IPS DF 6.9 (cell line): ENCODE results near the gene ADARB2.
"Not testable (repeated sequence)": the region's sequence is repeated elsewhere in the genome, so short reads cannot be mapped to it uniquely, and the experiment has no call there.

Experiments used
- DNase-seq: peaks from one replicate; pipeline ENCODE4 v3.0.0-alpha.2; 2013; ENCODE audit warnings: low read depth, low spot score
- H3K27ac ChIP-seq: one replicate; pipeline ENCODE4 v1.5.1; 2013; ENCODE audit warnings: low read length, control low read depth
- H3K27me3 ChIP-seq: 2 replicates; pipeline ENCODE4 v1.6.1; 2013; ENCODE audit warnings: mild to moderate bottlenecking, low read length; ENCODE audit not compliant: control insufficient read depth, insufficient read depth
- H3K36me3 ChIP-seq: 2 replicates; pipeline ENCODE4 v1.6.1; 2013; ENCODE audit warnings: low read length; ENCODE audit not compliant: control insufficient read depth, insufficient read depth
- H3K4me1 ChIP-seq: 2 replicates; pipeline ENCODE4 v1.6.1; 2013; ENCODE audit warnings: low read length; ENCODE audit not compliant: control insufficient read depth, insufficient read depth
- H3K4me3 ChIP-seq: 2 replicates; pipeline ENCODE4 v1.5.1; 2013; ENCODE audit warnings: mild to moderate bottlenecking, low read length
- H3K9me3 ChIP-seq: 2 replicates; pipeline ENCODE4 v1.6.1; 2013; ENCODE audit warnings: low read length, inconsistent platforms; ENCODE audit not compliant: control insufficient read depth, insufficient read depth
- WGBS: extraction: QIAGEN DNeasy Blood & Tissue Kit; methylation state at CpG from one replicate; pipeline ENCODE4 v1.1.7; 2013; ENCODE audit warnings: mixed read lengths, missing lambda C conversion rate; ENCODE audit not compliant: insufficient read length, insufficient coverage; 5-methylcytosine and 5-hydroxymethylcytosine counted together

ADARB2 gene

DNA sequence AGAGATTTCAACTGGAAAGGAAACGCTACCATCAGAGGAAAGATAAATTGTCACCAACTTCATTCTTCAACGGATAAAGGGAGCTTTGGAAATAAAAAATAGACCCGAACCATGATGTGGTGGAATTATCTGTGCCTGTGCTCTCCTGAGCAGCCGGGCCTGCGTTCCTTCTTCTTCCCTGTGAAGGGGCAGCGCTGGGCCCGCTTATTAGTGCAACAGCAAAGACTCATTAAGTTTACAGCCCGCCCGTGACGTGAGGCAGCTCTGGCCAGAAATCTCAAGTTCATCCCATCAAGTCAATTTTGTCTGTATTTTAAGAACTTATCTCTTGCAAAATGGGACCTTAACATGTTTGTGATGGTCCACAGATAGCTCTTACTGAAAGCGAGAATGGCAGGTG, 193.7 kb downstream of the ADARB2 start:
- Histone ChIP-seq H3K4me3 (no peak overlapping the region), H3K4me1 (no peaks in the 10 kb centered on the region), H3K36me3 (no peaks in the 10 kb centered on the region), H3K27me3 (no peaks in the 10 kb centered on the region), H3K9me3 (no peaks in the 10 kb centered on the region), H3K27ac (no peak overlapping the region)
- DNase-seq, result no peak
- WGBS, result no CpG with 5 or more reads among the region's 11 CpGs

GRCh38 chr10:1542941-1543340, 194.4 kb downstream of the ADARB2 start:
- H3K27ac ChIP-seq, result no peak overlapping the region
- H3K4me3 ChIP-seq, result no peak overlapping the region; the same call in 1 of the 2 replicates
- no peaks in the 10 kb centered on the region for H3K36me3 ChIP-seq
- WGBS, result no CpG with 5 or more reads among the region's 21 CpGs
- H3K27me3 ChIP-seq, result no peaks in the 10 kb centered on the region
- no peak for DNase-seq
- no peaks in the 10 kb centered on the region for H3K9me3 ChIP-seq
- H3K4me1 ChIP-seq, result no peaks in the 10 kb centered on the region

GRCh38 chr10:1540144-1540543, 197.2 kb downstream of the ADARB2 start:
- Histone ChIP-seq H3K9me3 (no peaks in the 10 kb centered on the region), H3K27ac (no peak overlapping the region), H3K4me1 (no peaks in the 10 kb centered on the region), H3K36me3 (no peaks in the 10 kb centered on the region), H3K27me3 (no peaks in the 10 kb centered on the region), H3K4me3 (no peak overlapping the region)
- no peak for DNase-seq
- WGBS, result no CpG with 5 or more reads among the region's 14 CpGs

DNA sequence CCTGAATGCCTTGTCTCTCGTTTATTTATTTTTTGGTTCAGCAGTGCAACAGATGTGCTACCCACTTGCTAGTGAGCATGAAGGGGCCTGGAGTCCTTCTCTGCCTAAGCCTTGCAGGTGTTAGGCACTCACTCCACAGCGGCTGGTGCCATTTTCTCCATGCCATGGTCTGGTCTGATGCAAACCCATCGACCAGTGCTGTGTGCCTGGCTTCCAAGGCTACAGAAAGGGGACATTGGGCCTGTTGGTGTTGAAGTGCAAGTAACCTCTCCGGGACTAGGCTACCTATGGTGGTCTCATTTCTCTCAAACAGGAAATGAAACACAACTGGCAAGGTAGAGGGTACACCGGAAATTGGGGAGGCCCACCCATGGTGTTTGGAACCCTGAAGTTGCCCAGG, 198.1 kb downstream of the ADARB2 start:
- Histone ChIP-seq H3K4me1 (no peaks in the 10 kb centered on the region), H3K27me3 (no peaks in the 10 kb centered on the region), H3K36me3 (no peaks in the 10 kb centered on the region), H3K27ac (no peak overlapping the region), H3K4me3 (no peak overlapping the region), H3K9me3 (no peaks in the 10 kb centered on the region)
- no CpG with 5 or more reads among the region's 5 CpGs for WGBS
- DNase-seq, result no peak

DNA sequence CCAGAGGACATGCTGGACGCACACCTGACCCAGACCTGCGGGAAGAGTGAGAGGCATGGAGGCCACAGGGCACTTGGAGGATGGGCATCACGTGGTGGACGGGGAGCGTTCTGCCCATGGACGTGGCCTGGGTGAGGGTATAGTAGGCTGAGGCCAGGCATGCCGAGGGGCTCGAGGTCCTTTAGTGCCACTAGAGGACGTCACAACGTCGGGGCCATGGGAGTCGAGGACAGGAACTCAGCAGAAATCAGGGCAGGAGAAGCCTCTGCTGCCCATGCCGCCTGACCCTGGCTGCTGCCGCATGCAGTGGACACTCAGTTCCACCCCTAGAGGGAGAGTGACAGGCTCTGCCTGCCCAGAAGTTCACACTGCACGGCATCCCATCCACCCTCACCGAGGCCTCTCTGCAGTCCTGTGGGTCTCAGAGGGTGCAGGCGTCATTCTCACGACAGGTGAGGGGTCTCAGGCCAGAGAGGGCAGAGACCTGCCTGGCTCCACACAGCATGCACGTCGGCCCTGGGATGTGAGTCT, 198.7 kb downstream of the ADARB2 start:
- DNase-seq, result no peak
- H3K27ac ChIP-seq, result no peak overlapping the region
- no peak overlapping the region for H3K4me3 ChIP-seq
- no peaks in the 10 kb centered on the region for H3K27me3 ChIP-seq
- H3K9me3 ChIP-seq, result no peaks in the 10 kb centered on the region
- WGBS, result no CpG with 5 or more reads among the region's 20 CpGs
- no peaks in the 10 kb centered on the region for H3K4me1 ChIP-seq
- H3K36me3 ChIP-seq, result no peaks in the 10 kb centered on the region

DNA sequence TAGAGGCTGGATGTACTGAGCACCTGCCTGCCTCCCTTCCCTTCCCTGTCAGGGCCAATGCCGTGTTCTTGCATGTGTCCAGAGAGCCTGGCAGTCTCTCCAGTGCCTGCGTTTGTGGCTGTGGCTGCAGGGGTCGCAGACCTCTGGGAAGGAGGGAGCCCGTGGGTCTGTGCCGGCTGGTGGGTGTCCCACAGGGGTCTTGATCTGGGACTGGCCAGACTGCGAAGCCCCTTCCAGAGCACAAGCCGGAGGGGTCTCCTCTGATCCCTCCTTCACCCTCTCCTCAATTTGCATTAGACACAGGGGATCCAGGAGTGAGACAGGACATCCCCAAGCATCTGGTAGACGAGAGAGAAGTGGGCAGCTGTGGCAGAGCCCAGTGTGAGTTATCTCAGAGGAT, 199.2 kb downstream of the ADARB2 start:
- WGBS, result no CpG with 5 or more reads among the region's 8 CpGs

DNA sequence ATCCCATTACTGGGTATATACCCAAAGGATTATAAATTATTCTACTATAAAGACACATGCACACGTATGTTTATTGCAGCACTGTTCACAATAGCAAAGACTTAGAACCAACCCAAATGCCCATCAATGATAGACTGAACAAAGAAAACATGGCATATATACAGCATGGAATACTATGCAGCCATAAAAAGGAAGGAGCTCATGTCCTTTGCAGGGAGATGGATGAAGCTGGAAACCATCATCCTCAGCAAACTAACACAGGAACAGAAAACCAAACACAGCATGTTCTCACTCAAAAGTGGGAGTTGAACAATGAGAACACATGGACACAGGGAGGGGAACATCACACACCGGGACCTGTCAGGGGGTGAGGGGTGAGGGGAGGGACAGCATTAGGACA, 199.9 kb downstream of the ADARB2 start:
- H3K27ac ChIP-seq, H3K27me3 ChIP-seq, H3K4me3 ChIP-seq, H3K36me3 ChIP-seq, DNase-seq, H3K4me1 ChIP-seq, H3K9me3 ChIP-seq: not testable (repeated sequence)
- no CpG with 5 or more reads among the region's 2 CpGs for WGBS

More for the DNA sequence above, 199.2 kb downstream of the ADARB2 start:
- no peaks in the 10 kb centered on the region for H3K36me3 ChIP-seq
- H3K9me3 ChIP-seq, result no peaks in the 10 kb centered on the region
- H3K27me3 ChIP-seq, result no peaks in the 10 kb centered on the region
- no peak for DNase-seq
- H3K4me3 ChIP-seq, result no peak overlapping the region
- H3K4me1 ChIP-seq, result no peaks in the 10 kb centered on the region
- H3K27ac ChIP-seq, result no peak overlapping the region

- Histone ChIP-seq H3K27ac (no peak overlapping the region), H3K36me3 (no peaks in the 10 kb centered on the region), H3K9me3 (no peaks in the 10 kb centered on the region), H3K4me3 (no peak overlapping the region), H3K4me1 (no peaks in the 10 kb centered on the region), H3K27me3 (no peaks in the 10 kb centered on the region)
- no CpG with 5 or more reads among the region's 7 CpGs for WGBS
- DNase-seq, result no peak
Observed at GRCh38 chr10:1536341-1536740, 201.0 kb downstream of the ADARB2 start.

DNA sequence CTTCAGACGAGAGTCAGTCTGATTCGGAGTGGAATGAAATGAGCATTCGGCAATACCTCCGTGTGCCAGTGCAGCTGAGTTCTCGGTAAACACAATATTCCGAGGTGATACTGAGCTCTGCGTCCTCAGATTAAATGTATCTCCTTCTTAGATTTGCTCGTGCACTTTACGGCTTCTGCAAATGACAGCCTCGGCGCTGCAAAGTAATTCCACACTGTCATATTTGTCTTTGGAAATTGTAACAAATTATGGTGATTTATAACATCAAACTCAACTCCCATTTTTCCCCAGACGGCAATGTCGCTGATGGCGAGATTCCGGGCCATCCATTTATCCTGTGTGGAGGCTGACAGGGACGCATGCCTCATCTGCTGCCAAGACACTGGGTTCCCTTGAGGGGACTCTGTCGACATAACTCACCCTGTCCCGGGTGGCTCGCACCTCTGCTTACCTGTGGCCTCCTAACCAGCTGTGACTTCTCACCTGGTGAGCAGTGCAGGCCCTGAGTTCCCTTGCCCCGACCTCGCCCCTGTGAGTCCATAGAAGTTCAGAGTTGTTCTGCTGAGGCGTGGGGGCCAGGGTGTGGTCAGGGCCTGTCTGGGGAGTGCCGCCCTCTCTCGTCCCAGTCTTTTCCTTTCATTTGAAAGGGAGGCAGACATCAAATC, 201.9 kb downstream of the ADARB2 start:
- Histone ChIP-seq H3K4me1 (no peaks in the 10 kb centered on the region), H3K4me3 (no peak overlapping the region), H3K36me3 (no peaks in the 10 kb centered on the region), H3K27ac (no peak overlapping the region), H3K27me3 (no peaks in the 10 kb centered on the region), H3K9me3 (no peaks in the 10 kb centered on the region)
- WGBS, result no CpG with 5 or more reads among the region's 24 CpGs
- no peak for DNase-seq

GRCh38 chr10:1534820-1535219, 202.5 kb downstream of the ADARB2 start:
- no peak for DNase-seq
- no CpG with 5 or more reads among the region's 19 CpGs for WGBS
- Histone ChIP-seq H3K36me3 (no peaks in the 10 kb centered on the region), H3K27ac (no peak overlapping the region), H3K9me3 (no peaks in the 10 kb centered on the region), H3K27me3 (no peaks in the 10 kb centered on the region), H3K4me1 (no peaks in the 10 kb centered on the region), H3K4me3 (no peak overlapping the region)

DNA sequence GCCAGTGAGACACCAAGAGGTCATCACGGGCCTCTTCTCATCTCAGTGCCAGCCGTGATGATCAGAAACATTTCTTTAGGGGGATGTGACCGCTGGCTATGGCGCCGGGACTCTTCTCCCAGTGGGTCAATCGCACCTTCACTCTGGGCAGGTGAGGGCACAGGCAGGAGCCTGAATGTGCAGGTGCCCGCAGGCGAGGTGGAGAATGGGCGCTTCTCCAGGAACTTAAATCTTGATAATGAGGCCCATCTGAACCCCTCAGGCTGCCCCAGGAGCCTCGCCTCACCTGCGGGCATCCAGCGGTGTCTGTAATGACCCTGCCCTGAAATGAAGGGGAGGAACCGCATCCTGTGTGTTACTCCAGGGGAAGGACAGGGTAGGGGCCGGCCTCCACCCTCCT, 204.7 kb downstream of the ADARB2 start:
- no peak overlapping the region for H3K4me3 ChIP-seq
- H3K4me1 ChIP-seq, result no peaks in the 10 kb centered on the region
- H3K36me3 ChIP-seq, result no peaks in the 10 kb centered on the region
- H3K27ac ChIP-seq, result no peak overlapping the region
- WGBS, result no CpG with 5 or more reads among the region's 14 CpGs
- DNase-seq, result no peak
- no peaks in the 10 kb centered on the region for H3K9me3 ChIP-seq
- H3K27me3 ChIP-seq, result no peaks in the 10 kb centered on the region
